ENCODE results near the gene MAP3K2. TPM values are rescaled to one million over a fixed set of nuclear protein-coding genes. Genes with fewer than 3 reads are reported as not detected.

MAP3K2 gene
- total and polyA plus RNA-seq, 10 of the 15 experiments (the other 5 are each of a cell fraction or from before 2014, with no cell fraction given): 2.7 to 39.6 (median 16.1) TPM

GRCh38 chr2:127386764-127387654, 766 bp downstream of the MAP3K2 start (continued):
- TF ChIP-seq, protein P1, sequence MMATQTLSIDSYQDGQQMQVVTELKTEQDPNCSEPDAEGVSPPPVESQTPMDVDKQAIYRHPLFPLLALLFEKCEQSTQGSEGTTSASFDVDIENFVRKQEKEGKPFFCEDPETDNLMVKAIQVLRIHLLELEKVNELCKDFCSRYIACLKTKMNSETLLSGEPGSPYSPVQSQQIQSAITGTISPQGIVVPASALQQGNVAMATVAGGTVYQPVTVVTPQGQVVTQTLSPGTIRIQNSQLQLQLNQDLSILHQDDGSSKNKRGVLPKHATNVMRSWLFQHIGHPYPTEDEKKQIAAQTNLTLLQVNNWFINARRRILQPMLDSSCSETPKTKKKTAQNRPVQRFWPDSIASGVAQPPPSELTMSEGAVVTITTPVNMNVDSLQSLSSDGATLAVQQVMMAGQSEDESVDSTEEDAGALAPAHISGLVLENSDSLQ (IDR thresholded peaks at IDR 0.05): peak; percentile 44
- TF ChIP-seq TAF1 (IDR thresholded peaks at IDR 0.05; ENCODE audit: borderline replicate concordance, low read depth, low read length) (peak; percentile 27; the same call in 1 of the 2 replicates), ZNF592 (IDR thresholded peaks at IDR 0.05) (0 out of 2 replicates have a peak, but pooled peaks have one; percentile 15), RUNX3 (IDR thresholded peaks at IDR 0.05; ENCODE audit: low read length) (0 out of 2 replicates have a peak, but pooled peaks have one; percentile 4), CHD2 (IDR thresholded peaks at IDR 0.05; ENCODE audit: borderline replicate concordance, low read depth, low read length) (no peak; the same call in 1 of the 2 replicates)
